Glutamatergic neuron (in vitro differentiated cells): ENCODE measurements around the gene PTPRN2. TPM values are rescaled to one million over a fixed set of nuclear protein-coding genes. Genes with fewer than 3 reads are reported as not detected.

Experiments used
- DNase-seq: peaks from one replicate; pipeline ENCODE4 v3.0.0; 2022
- H3K27ac Mint-ChIP-seq: one replicate; pipeline ENCODE4 v1.8.0; 2020; ENCODE audit warnings: mild to moderate bottlenecking, mixed read lengths, inconsistent platforms; ENCODE audit not compliant: unreplicated experiment
- H3K27me3 Mint-ChIP-seq: one replicate; pipeline ENCODE4 v1.8.0; 2020; ENCODE audit warnings: mild to moderate bottlenecking, moderate library complexity, mixed read lengths, inconsistent platforms; ENCODE audit not compliant: unreplicated experiment
- H3K36me3 Mint-ChIP-seq: one replicate; pipeline ENCODE4 v1.8.0; 2020; ENCODE audit warnings: mild to moderate bottlenecking, mixed read lengths, inconsistent platforms; ENCODE audit not compliant: unreplicated experiment
- H3K4me1 Mint-ChIP-seq: one replicate; pipeline ENCODE4 v1.8.0; 2020; ENCODE audit warnings: mild to moderate bottlenecking, low read depth, mixed read lengths, inconsistent platforms; ENCODE audit not compliant: unreplicated experiment
- H3K4me3 Mint-ChIP-seq: one replicate; pipeline ENCODE4 v1.8.0; 2020; ENCODE audit warnings: mild to moderate bottlenecking, mixed read lengths, inconsistent platforms; ENCODE audit not compliant: unreplicated experiment
- H3K9me3 Mint-ChIP-seq: one replicate; pipeline ENCODE4 v1.8.0; 2020; ENCODE audit warnings: mild to moderate bottlenecking, moderate library complexity, mixed read lengths, inconsistent platforms; ENCODE audit not compliant: unreplicated experiment
- total RNA-seq: library from RNA; stranded (reverse); fragmentation: NEBNext Ultra II Directional; extraction: Animal tissue kit (Norgen Biotek cat#: 25700); gene quantifications from one replicate; pipeline ENCODE4 v1.2.1, GENCODE V29; 2021; ENCODE audit not compliant: unreplicated experiment
- TF ChIP-seq, protein P1 (sequence below): fragments of 200-600 bp; sonication (generic); IDR thresholded peaks from one replicate; pipeline ENCODE4 v1.5.0; 2021; ENCODE audit not compliant: partially characterized antibody, unreplicated experiment

The PTPRN2 gene
- total RNA-seq, 1 donor from 2014 or later: 49.0 TPM

DNA sequence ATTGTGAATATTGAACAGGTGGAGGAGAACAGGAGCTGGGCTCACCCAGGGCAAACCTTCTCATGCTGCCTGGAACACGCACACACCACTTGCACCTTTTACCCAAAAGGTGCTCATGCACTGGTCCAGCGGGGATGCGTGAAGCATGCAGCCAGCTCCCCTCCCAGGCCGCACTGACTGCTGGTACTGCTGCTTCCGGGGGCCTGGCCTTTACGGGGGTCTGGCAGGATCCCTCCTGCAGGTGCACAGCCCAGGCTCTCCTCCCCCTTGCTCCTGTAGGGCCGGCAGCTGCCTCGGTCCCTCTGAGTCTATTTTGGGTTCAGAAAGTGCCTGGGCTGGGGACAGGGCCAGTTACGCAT lies 1029.1 kb downstream of the PTPRN2 start:
- TF ChIP-seq, protein P1, sequence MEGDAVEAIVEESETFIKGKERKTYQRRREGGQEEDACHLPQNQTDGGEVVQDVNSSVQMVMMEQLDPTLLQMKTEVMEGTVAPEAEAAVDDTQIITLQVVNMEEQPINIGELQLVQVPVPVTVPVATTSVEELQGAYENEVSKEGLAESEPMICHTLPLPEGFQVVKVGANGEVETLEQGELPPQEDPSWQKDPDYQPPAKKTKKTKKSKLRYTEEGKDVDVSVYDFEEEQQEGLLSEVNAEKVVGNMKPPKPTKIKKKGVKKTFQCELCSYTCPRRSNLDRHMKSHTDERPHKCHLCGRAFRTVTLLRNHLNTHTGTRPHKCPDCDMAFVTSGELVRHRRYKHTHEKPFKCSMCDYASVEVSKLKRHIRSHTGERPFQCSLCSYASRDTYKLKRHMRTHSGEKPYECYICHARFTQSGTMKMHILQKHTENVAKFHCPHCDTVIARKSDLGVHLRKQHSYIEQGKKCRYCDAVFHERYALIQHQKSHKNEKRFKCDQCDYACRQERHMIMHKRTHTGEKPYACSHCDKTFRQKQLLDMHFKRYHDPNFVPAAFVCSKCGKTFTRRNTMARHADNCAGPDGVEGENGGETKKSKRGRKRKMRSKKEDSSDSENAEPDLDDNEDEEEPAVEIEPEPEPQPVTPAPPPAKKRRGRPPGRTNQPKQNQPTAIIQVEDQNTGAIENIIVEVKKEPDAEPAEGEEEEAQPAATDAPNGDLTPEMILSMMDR: no peak
- H3K4me1 Mint-ChIP-seq: no peaks in the 10 kb centered on the region
- peak; percentile 9 for DNase-seq
- H3K27ac Mint-ChIP-seq: no peak overlapping the region
- no peaks in the 10 kb centered on the region for H3K27me3 Mint-ChIP-seq
- no peaks in the 10 kb centered on the region for H3K36me3 Mint-ChIP-seq
- no peaks in the 10 kb centered on the region for H3K9me3 Mint-ChIP-seq
- no peak overlapping the region for H3K4me3 Mint-ChIP-seq

DNA sequence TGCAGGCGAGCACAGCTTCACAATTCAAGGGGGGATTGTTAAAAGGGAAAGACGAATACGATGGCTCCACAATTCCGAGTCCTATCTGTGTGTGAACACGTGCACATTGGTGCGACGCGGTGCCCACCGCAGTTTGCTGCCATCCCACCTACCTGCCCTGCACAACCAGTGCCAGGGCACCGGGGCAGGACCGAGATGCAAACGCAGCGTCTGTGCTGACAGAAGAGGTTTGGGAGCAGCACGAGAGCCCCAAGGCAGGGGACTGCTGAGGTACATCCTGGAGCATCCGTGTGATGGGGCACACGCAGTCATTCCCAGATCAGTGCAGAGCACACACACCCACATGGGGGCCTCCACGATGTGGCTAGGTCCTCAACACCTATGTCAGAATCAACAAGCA lies 1029.6 kb downstream of the PTPRN2 start:
- H3K4me3 Mint-ChIP-seq: no peak overlapping the region
- H3K36me3 Mint-ChIP-seq: no peaks in the 10 kb centered on the region
- TF ChIP-seq, protein P1: no peak
- H3K9me3 Mint-ChIP-seq: peaks cover 4% of the 10 kb centered on the region
- DNase-seq: peak; percentile 6
- H3K4me1 Mint-ChIP-seq: no peaks in the 10 kb centered on the region
- no peaks in the 10 kb centered on the region for H3K27me3 Mint-ChIP-seq
- H3K27ac Mint-ChIP-seq: no peak overlapping the region

DNA sequence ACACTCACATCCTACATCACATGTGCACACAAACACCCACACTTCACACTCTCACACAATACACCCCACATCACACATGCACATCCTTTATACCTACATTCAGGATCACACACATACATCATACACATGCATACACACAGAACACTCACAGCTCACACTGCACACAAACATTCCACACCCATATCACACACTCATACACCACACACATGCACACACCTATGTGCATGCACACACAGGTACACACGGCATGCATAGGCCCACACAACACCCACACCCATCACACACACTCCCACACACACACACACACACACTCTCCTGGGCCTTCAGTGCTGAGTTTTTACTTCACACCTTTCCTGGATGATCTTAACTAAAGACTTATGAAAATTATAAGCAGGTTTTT lies 1030.4 kb downstream of the PTPRN2 start:
- H3K36me3 Mint-ChIP-seq: no peaks in the 10 kb centered on the region
- no peak for DNase-seq
- no peaks in the 10 kb centered on the region for H3K4me1 Mint-ChIP-seq
- no peak overlapping the region for H3K4me3 Mint-ChIP-seq
- peaks cover 4% of the 10 kb centered on the region for H3K9me3 Mint-ChIP-seq
- TF ChIP-seq, protein P1: no peak
- H3K27me3 Mint-ChIP-seq: no peaks in the 10 kb centered on the region
- no peak overlapping the region for H3K27ac Mint-ChIP-seq

DNA sequence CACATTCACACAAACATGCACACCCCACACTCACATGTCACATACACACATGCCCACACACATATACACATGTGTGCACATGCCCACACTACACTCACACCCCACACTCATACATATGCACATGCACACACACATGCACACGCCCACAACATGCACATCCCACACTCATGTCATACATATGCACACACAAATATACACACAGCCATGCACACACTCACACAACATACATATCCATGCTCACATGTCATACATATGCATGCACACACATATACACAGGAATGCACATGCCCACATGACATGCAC lies 1031.0 kb downstream of the PTPRN2 start:
- peaks cover 5% of the 10 kb centered on the region for H3K9me3 Mint-ChIP-seq
- peaks cover 2% of the 10 kb centered on the region for H3K27me3 Mint-ChIP-seq
- TF ChIP-seq, protein P1: no peak
- H3K4me1 Mint-ChIP-seq: no peaks in the 10 kb centered on the region
- H3K27ac Mint-ChIP-seq: no peak overlapping the region
- no peak for DNase-seq
- H3K4me3 Mint-ChIP-seq: no peak overlapping the region
- H3K36me3 Mint-ChIP-seq: no peaks in the 10 kb centered on the region

DNA sequence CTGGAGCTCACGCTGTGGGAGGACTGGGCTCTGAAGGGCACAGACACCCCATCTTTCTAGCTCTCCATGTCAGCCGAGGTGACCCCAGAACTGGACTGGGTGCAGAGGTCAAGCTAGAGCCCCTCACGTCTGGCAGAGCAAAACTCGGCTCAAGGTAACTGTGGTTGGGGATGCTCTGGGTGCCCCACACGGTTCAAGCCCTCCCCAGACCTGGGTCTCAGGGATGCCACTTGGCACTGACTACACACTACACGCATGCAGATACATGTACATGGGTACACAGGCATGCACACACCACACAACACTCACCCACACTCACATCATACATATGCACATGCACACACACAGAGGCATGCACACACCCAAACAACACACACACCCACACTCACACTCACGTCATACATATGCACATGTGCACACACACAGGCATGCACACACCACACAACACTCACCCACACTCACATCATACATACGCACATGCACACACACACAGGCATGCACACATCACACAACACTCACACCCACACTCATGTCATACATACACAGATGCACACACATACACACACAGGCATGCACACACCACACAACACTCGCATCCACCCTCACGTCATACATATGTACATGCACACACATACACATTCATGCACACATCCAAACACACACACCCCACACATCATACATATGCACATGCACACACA lies 1031.5 kb downstream of the PTPRN2 start:
- Mint-ChIP-seq H3K36me3 (no peaks in the 10 kb centered on the region), H3K27ac (no peak overlapping the region), H3K4me1 (no peaks in the 10 kb centered on the region), H3K27me3 (peaks cover 2% of the 10 kb centered on the region), H3K4me3 (no peak overlapping the region), H3K9me3 (peaks cover 5% of the 10 kb centered on the region)
- DNase-seq: no peak
- TF ChIP-seq, protein P1: no peak
